ENCODE data around the gene VSX1.
A peak's percentile ranks its signal among the peaks of the same experiment; 100 is the strongest.

The VSX1 gene

DNA sequence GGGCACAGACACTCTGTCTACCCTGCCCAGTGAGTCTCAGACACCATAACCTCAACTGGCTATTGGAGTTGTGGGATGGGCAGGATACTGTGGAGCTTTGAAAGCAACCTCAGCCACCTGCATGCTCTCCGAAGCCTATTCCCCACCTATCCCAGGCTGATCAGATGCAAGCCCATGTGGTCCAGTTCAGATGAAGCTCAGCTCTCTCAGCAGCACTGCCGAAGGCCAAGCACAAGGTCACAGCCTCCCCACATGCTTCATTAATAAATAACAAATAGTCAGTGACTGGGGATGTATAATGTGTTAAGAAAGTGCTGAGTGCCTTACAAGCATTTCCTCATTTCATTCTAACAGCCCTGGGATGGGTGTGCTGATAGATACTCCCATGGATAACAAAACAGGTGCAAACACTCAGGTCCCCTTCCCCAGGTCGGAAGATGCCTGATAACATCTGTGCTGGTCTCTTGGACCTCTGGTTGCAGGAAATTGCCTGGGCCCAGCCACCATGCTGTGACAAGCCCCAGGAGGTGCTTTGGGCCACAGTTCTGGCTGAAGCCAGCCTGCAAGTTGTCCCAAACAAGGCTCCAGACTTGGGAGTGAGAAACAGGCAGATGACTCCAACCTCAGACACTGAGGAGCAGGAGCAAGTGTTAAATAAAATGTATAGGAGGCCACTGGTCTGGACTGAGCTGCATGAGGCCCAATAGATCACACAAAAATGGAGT, 27.7 kb downstream of the VSX1 start:
- ATAC-seq = no peak
- H3K36me3 Mint-ChIP-seq = no peaks in the 10 kb centered on the region
- H3K9me3 Mint-ChIP-seq = no peaks in the 10 kb centered on the region
- H3K27ac Mint-ChIP-seq = peak overlapping the region; percentile 81
- no peaks in the 10 kb centered on the region for H3K27me3 Mint-ChIP-seq
- no peak overlapping the region for H3K4me3 Mint-ChIP-seq
- peaks cover 84% of the 10 kb centered on the region for H3K4me1 Mint-ChIP-seq

DNA sequence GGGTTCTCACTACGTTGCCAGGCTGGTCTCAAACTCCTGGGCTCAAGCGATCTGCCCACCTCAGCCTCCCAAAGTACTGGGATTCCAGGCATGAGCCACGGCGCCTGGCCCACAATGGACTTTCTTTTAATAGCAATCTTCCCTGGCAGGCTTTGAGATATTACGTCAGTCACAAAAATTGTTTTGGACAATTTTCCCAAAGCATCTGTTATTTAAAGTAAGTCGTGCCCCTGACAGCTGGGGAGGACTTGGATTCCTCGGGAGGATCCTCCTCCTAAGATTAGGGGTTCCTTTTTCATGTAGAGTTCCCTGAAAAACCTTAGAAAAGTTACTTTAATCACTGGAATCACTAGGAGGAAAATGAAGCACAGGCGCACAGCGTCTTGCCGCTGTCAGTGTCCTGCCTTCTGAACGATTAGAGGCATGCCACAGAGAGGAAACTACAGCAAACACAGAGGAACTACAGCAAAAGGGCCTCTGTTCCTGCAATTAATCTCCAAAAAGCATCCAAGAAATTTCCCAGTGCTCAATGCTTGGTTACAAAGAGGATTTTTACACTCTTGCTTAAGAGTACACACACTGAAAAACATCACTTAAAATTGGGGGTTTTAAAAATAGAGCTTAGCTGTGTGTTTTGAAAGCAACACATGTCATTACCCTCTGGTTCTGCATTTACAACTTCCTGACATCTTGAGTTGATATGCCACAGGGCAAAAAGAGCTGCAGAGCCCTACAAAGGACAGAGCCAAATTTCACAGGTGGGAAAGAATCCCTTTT, 28.5 kb downstream of the VSX1 start:
- H3K4me3 Mint-ChIP-seq = peak overlapping the region; percentile 68
- H3K9me3 Mint-ChIP-seq = no peaks in the 10 kb centered on the region
- peak overlapping the region; percentile 81 for H3K27ac Mint-ChIP-seq
- H3K27me3 Mint-ChIP-seq = no peaks in the 10 kb centered on the region
- no peaks in the 10 kb centered on the region for H3K36me3 Mint-ChIP-seq
- ATAC-seq = no peak
- H3K4me1 Mint-ChIP-seq = peaks cover 85% of the 10 kb centered on the region

DNA sequence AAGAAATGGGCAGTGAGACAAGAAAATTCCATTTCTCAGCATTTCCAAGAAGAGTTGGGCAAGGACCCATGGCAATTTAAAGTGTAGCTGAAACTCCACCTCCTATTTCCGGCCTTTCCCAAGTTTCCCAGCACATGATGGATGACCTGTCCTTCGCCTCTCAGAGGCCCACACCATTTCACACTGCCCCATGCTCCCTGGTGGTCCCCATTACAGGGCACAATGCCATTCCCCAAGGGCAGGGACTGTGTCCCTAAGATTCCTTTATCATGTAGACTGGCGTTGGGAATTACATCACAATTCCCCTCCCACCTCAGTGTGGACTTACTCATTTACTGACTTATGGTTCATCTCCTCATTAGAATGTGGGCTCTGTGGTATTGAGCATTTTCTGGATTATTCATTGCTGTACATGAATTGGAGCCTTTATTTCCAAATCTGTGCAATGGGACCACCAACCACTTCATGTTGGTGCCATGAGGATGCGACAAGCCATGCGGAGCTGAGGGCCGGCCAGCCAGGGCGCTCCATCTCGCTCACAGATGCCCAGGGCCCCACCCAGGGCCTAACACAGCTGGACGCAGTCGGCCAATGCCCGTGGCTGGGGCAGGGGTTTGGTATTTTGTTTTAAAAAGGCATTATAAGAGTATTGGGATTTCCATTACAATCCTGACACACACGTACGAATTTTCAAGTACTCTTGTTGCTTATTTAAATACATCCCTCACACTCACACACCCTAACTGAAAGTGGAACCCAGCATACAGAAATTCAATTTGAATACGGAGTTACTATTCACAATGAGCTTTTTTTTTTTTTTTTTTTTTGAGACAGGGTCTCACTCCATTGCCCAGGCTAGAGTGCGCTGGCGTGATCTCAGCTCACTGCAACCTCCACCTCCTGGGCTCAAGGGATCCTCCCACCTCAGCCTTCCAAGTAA, 29.4 kb downstream of the VSX1 start:
- no peak for ATAC-seq
- no peaks in the 10 kb centered on the region for H3K27me3 Mint-ChIP-seq

DNA sequence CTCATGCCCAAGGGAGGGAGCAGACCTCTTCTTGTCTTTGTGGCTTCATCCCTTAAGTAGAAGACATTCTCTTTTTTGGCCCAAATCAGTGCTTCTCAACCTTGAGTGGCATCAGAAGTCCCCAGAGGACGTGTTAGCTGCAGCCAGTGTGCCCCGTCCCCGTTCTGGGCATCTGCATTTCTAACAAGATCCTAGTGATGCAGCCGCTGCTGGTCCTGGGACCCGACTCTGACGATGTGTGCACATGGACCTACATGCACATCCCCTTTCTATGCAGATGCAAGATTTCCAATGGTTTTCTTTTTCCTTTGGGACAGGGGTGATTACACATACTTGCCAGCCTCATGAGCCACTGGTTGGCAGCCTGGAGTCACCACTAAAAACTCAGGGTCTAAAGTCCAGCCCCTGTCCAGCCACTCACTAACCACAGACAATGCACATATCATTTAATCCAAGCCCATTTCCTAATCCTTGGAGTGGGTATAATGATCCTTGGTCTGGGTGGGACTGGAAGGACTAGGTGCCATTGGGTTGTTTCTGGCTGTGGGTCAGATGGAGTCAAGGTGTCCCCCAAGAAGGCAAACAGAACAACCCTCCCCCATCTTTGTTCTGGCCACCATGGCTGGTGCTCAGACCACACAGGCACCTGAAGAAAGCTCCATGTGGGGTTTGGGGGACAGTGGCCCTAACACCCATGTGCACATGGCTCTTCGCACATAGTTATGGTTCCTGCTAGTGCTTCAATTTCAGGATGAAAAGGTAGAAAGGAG, 30.4 kb downstream of the VSX1 start:
- no peaks in the 10 kb centered on the region for H3K36me3 Mint-ChIP-seq
- peak overlapping the region; percentile 81 for H3K27ac Mint-ChIP-seq
- peaks cover 79% of the 10 kb centered on the region for H3K4me1 Mint-ChIP-seq

More for the DNA sequence above, 29.4 kb downstream of the VSX1 start:
- Mint-ChIP-seq H3K4me3 (peak overlapping the region; percentile 68), H3K4me1 (peaks cover 85% of the 10 kb centered on the region), H3K27ac (peak overlapping the region; percentile 81), H3K36me3 (no peaks in the 10 kb centered on the region), H3K9me3 (no peaks in the 10 kb centered on the region)

DNA sequence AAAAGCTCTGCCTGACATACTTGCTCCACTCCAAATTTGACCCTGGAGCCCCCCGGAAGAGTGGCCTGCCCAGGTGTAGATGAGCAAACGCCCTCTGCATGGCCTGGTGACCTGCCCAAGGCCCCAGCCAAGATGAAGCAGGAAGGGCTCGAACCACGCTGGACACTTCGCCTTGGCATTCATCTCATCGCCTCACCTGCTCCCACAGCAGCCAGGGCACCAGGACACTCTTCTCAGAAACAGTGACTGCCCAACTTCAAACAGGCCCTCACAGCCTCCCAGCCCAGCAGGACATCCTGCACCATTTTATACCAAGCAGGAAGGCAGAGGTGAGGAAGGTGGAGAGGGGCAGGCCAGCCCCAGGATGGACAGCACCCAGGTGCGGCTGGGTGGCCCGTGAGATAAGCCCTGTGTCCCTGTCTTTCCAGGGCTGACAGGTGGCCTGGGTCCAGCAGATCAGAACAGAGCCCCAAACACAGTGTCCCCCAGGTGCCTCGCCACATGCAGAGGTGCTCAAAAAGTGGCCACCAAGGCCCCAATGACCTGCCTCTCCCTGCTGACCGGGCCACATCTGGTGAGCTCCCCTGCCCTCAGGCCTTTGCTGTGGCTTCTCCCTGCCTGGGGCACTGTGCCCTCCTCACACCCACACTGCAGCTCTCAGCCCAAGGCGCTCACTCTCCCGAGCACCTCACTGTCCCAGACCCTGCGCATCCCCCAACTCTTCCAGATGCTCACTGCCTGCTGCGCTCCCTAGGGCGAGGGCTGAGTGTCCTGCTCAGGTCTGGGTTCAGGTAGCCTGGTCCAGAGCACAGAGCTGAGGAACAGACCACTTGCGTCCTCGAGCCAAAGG, 31.2 kb downstream of the VSX1 start:
- peak overlapping the region; percentile 74 for H3K27ac Mint-ChIP-seq
- ATAC-seq = no peak

More for the DNA sequence above, 30.4 kb downstream of the VSX1 start:
- Mint-ChIP-seq H3K27me3 (no peaks in the 10 kb centered on the region), H3K4me3 (no peak overlapping the region), H3K9me3 (no peaks in the 10 kb centered on the region)
- ATAC-seq = no peak

DNA sequence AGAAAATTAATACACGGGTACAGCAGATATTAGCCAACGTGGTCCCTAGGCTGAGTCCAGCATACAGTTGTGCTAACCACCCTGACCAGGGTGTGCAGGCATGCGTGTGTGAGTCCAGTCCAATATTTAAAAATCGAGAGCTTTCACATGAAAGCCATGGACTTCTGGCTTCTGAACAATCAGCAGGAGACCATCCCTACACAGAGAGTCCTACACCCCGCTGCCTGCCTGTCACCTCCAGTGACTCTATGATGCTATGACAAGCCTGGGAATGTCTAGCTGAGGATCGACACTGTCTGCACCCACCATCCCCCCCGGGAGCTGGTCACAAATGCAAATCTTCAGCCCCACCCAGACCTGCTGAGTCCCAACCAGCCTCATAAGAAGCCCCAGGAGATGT, 31.9 kb downstream of the VSX1 start:
- Mint-ChIP-seq H3K27me3 (no peaks in the 10 kb centered on the region), H3K9me3 (no peaks in the 10 kb centered on the region), H3K36me3 (no peaks in the 10 kb centered on the region), H3K4me3 (no peak overlapping the region), H3K27ac (peak overlapping the region; percentile 74), H3K4me1 (peaks cover 73% of the 10 kb centered on the region)
- no peak for ATAC-seq

More for the DNA sequence above, 31.2 kb downstream of the VSX1 start:
- Mint-ChIP-seq H3K4me3 (no peak overlapping the region), H3K9me3 (no peaks in the 10 kb centered on the region), H3K36me3 (no peaks in the 10 kb centered on the region), H3K27me3 (no peaks in the 10 kb centered on the region), H3K4me1 (peaks cover 73% of the 10 kb centered on the region)

DNA sequence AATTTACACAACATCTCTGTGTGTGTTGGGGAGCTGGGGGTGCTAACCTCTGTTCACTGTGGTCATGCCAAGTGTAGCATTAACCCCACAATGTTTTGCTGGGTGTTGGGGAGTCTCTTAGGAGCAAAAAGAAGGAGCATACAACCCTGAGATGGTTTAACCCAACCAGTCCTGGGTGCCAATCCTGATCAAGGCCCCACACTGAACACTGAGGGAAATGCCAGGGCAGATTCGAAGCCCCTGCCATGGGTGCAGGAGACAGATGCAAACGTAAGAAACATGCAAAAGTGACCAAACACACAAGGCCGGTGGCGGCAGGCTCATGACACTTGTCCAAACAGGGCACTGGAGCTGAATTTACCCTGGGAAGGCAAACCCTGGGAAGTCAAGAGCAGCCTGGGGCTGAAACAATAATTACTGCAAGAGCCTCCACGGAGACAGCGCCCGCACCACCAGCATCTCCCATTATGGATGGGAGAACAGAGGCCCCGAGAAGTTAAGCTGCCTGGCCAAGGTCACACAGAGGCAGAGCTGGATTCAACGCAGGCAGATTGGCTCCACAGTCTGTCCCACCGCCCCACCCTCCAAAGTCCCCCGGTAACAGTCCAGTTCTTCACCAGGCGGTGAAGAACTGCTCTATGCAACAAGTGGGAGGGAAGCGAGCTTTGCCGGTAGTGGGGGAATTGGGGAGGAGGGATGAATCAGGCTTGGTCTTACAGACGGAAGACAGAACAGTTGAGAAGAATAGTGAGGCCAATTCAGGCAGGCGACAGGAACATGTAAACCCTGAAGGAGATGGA, 32.5 kb downstream of the VSX1 start:
- Mint-ChIP-seq H3K27me3 (no peaks in the 10 kb centered on the region), H3K27ac (peak overlapping the region; percentile 74), H3K4me1 (peaks cover 73% of the 10 kb centered on the region), H3K36me3 (no peaks in the 10 kb centered on the region), H3K4me3 (no peak overlapping the region), H3K9me3 (no peaks in the 10 kb centered on the region)
- no peak for ATAC-seq

DNA sequence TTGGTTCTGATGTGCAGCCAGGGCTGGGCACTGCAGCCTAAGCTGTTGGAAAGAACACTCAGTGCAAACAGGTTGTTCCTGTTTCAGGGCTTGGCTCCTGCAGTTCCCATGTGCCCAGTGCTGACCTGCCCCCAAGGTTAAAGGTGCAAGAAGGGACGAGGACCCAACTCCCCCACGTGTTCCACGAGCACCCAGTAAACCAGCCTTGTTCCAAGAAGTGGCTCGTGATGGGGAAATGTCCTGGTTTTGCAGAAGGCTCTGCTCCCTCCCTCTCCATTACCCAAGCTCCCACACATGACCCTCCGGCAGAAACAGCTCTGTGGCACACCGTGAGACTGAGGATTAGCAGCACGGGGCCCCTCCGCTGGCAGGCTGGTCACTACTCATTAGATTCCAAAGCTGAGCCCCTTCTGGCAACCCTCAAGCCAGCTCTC, 33.4 kb downstream of the VSX1 start:
- Mint-ChIP-seq H3K4me3 (no peak overlapping the region), H3K27me3 (no peaks in the 10 kb centered on the region), H3K4me1 (peaks cover 73% of the 10 kb centered on the region), H3K9me3 (no peaks in the 10 kb centered on the region), H3K27ac (peak overlapping the region; percentile 74), H3K36me3 (no peaks in the 10 kb centered on the region)
- no peak for ATAC-seq

DNA sequence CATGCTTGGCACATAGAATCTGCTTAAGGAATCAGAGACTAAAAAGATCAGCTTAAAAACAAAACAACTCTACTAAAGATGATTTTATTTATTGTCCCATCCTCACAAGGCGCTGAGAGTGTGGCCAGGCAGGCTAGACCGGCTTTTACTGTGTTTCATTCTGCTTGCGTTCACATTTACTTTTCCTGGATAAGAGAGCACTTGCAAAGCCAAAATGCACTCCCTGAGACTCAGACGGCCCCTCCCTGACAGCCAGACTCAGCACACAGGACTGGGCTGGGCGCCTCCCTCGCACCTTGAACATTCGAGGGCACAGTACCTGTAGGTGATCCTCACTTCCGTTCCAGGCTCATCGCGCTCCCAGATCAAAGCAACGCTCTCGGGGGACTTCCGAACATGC, 34.2 kb downstream of the VSX1 start:
- no peak overlapping the region for H3K4me3 Mint-ChIP-seq
- no peak for ATAC-seq
- no peak overlapping the region for H3K27ac Mint-ChIP-seq

DNA sequence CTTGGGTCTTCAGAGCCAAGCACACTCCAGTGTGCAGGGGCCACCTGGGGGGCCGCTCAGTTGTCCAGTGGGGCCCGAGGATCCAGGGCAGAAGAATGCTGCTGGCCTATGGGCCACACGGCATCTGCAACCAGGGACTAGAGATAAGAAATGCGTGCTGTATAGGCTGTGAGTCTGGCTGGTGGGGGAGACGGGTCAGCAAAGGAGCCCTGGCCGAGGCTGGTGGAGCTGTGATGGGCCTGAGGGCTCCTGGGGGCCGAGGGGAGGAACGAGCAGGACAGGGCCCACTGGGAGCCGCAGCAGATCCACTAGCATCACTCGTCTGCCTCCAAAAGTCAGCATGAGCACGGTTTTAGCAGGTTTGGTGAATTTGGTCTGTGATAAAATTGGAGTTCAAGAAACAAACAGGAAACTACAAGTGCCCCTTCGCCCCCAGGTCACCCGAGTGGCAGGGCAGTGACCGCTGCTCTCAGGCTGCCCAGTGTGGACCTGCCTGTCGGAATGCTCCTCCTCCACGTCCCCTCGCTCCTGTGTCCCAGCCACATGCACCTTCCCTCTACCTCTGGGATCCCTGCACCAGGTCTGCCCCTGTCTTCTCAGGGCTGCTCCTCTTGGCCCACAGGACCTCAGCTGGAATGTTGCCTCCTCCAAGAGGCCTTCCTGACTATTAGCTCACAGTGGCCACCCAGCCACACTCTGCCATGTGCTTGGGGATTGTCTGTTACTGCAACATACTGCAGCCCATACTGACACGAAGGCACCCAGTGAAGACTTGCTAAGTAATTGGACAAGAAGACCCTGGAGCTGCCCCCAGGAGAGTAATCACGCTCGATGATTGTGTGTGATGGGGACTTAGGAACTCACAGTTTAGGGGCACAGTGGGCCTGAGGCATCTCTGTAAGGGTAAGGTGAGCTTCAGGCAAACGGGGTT, 34.9 kb downstream of the VSX1 start:
- H3K27ac Mint-ChIP-seq = peak overlapping the region; percentile 93

More for the DNA sequence above, 34.2 kb downstream of the VSX1 start:
- Mint-ChIP-seq H3K36me3 (no peaks in the 10 kb centered on the region), H3K4me1 (peaks cover 73% of the 10 kb centered on the region), H3K27me3 (no peaks in the 10 kb centered on the region), H3K9me3 (no peaks in the 10 kb centered on the region)

DNA sequence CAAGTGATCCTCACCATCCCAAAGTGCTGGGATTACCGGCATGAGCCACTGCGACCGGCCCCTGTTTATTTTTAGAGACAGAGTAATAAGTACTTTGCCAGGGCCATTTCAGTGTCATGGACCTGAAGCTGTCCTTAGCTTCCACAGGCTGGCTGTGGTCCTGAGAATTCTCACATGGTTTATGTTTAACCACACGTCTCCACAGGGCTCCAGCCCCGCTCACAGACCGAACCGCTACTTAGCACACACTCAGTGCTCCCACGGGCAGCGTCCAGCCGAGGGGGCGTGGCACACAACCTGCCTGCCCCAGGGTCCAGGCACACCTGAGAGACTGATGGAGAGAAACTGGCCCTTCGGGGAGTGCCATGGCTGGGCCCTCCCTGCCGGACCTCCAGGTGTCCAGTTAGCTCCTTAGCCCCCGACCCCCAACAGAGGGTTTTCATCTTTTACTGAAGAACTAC, 35.7 kb downstream of the VSX1 start:
- no peak overlapping the region for H3K4me3 Mint-ChIP-seq

More for the DNA sequence above, 34.9 kb downstream of the VSX1 start:
- Mint-ChIP-seq H3K9me3 (no peaks in the 10 kb centered on the region), H3K4me1 (peaks cover 72% of the 10 kb centered on the region), H3K36me3 (no peaks in the 10 kb centered on the region), H3K27me3 (no peaks in the 10 kb centered on the region), H3K4me3 (no peak overlapping the region)
- no peak for ATAC-seq

DNA sequence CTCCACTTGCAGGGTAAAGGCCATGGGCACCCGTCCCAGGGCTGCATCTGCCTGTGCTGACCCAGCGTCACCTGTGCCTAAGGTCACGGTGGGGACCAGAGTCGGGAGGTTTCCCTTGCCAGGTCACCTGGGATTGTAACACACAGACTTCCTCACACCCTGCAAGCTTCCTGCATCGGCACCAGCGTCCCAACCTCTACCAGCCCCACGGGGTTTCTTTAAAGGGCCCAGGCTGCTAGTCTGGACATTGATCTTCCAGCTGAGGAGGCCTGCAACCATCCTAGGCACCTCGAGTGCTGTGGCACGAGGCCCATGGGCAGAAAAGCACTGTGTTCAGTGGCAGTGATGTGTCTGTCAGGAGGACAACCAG, 36.6 kb downstream of the VSX1 start:
- Mint-ChIP-seq H3K27me3 (no peaks in the 10 kb centered on the region), H3K36me3 (no peaks in the 10 kb centered on the region), H3K27ac (peak overlapping the region; percentile 93), H3K4me1 (peaks cover 55% of the 10 kb centered on the region), H3K4me3 (no peak overlapping the region), H3K9me3 (no peaks in the 10 kb centered on the region)
- ATAC-seq = no peak

More for the DNA sequence above, 35.7 kb downstream of the VSX1 start:
- peak overlapping the region; percentile 93 for H3K27ac Mint-ChIP-seq
- no peaks in the 10 kb centered on the region for H3K36me3 Mint-ChIP-seq
- peaks cover 64% of the 10 kb centered on the region for H3K4me1 Mint-ChIP-seq
- no peaks in the 10 kb centered on the region for H3K9me3 Mint-ChIP-seq
- no peaks in the 10 kb centered on the region for H3K27me3 Mint-ChIP-seq
- no peak for ATAC-seq
